DLD1 (cell line): Measurements from ENCODE around the gene NBDY.
"Not testable (repeated sequence)": the region's sequence is repeated elsewhere in the genome, so short reads cannot be mapped to it uniquely, and the experiment has no call there.

Experiments
- in situ Hi-C: cut with HindIII; loops from 2 replicates; pipeline ENCODE4 v1.10.0; 2017; ENCODE audit warnings: low sequenced_read_pairs

The NBDY gene

DNA sequence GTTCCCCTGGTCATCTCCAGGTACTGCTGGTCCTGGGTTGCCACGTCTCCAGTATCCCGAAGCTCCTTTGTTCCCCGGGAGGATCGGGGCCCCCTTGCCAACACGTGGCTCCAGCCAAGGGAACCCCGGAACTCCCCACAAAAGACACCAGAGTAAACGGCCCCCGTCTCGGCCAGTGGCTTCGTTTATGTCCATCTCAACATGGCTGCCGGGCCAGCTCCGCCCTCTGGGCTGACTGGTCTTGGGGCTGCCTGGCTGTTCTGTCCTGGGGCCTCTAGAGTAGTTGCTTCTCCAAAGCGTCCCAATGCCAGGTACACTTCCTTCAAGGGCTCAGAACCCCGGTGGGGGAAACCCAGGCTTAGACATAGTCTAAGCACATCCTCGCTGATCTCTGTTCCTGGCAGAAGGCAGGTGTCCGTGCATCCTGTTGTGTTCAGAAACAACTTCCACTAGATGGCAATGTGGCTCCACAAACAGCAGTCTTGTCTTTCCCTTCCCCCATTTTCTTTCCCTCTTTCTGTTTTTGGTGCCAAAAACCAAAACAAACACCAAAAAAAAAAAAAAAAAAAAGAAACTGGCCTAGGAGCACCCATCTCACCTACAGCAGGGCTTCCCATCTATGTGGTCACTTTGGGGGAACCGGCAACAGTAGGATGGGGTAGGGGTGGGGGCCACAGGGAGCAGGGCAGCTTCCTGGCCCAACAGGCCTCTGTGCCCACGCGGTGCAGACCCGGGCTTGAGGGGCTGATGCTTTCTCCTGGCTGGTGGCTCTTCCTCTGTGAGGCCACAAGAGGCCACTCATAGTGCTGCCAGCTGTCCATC lies 35.3 kb downstream of the NBDY start:
- in situ Hi-C loops, result no loop called here

GRCh38 chrX:56764975-56765791 lies 36.1 kb downstream of the NBDY start:
- in situ Hi-C loops, result no loop called here

GRCh38 chrX:56765811-56766553 lies 36.9 kb downstream of the NBDY start:
- in situ Hi-C loops, result no loop called here

DNA sequence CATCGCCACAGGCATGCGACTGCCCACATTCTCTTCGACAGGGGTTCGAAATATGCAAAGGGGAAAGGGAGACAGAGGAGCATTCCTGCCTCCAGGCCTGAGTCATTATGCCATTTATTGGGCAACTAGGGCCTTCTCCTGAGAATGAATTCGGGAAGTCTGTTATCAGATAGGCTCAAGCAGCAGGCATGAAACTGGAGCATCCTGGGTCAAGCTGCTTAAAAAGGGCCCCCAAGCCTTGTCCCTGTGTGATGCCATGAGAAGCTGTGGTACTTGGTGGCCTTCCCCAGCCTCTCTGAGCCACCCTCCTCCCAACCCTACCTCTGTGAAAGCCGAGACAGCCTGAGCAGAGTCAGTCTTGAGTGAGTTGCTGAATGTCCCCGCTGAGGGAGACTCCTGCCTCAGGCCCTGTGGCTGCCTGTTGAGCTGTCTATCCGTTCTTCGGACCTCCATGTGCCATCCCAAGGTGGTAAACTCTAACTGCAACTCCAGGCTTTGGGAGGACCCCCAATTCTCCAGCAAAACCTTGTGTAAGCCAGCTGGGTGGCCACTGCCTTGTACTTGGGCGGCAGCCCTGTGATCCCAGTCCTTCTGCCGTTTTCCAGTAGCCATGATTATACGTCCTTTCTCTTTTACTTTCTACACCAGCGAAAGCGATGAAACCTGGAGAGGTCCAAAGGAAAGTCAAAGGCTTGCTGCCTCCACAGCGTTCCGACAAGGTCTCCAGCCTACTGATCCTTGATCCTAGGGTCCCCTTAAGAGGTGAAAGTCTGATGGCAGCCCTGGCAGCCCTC lies 37.7 kb downstream of the NBDY start:
- in situ Hi-C loops, result no loop called here

DNA sequence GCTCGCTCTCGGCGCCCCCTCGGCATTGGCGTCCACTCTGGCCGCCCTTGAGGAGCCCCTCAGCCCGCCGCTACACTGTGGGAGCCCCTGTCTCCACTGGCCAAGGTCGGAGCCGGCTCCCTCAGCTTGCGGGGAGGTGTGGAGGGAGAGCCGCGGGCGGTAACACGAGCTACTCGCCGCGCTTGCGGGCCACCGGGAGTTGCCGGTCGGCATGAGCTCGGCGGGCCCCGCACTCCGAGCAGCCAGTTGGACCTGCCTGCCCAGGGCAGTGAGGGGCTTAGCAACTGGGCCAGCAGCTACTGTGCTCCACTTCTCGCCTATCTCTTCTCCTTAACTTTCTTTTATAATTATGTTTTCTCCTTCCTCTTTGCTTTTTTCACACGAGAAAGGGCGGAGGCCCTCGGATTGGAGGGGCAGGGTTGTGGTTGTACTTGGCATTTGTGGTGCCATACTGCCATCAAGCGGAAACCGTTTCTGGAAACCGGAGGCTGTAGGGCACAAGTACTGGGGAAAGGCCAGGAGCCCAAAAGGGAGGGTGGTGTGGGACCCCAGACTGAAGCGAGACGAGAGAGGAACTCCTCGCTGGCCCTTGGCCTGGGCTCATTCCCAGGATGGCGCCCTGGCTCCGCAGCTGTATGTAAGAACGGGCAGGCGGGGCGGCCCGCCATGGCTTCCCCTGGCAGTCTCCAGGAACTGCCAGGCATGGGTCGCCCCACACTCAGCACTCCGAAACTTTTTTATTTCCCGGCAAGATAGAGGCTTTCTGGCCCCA lies 38.5 kb downstream of the NBDY start:
- in situ Hi-C loops, result not testable (repeated sequence)

DNA sequence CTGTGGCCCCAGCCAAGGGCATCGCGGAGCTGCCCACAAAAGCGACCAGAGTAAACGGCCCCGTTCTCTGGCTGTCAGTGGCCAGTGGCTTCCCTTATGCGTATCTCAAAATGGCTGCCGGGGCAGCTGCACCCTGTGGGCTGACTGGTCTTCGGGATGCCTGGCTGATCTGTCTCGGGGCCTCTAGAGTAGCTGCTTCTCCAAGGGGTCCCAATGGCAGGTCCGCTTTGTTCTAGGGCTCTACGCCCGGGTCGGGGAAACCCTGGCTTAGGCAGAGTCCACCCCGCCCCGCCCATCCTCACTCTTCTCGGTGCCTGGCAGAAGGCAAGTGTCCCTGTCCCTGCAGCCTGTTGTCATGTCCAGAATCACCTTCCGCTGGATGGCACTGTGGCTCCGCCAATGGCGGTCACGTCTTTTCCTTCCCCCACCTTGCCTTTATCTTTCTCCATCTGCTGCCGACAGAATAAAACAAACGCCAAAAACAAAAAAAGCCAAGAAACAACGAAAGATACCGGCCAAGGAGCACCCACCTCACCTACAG lies 39.1 kb downstream of the NBDY start:
- in situ Hi-C loops, result not testable (repeated sequence)

DNA sequence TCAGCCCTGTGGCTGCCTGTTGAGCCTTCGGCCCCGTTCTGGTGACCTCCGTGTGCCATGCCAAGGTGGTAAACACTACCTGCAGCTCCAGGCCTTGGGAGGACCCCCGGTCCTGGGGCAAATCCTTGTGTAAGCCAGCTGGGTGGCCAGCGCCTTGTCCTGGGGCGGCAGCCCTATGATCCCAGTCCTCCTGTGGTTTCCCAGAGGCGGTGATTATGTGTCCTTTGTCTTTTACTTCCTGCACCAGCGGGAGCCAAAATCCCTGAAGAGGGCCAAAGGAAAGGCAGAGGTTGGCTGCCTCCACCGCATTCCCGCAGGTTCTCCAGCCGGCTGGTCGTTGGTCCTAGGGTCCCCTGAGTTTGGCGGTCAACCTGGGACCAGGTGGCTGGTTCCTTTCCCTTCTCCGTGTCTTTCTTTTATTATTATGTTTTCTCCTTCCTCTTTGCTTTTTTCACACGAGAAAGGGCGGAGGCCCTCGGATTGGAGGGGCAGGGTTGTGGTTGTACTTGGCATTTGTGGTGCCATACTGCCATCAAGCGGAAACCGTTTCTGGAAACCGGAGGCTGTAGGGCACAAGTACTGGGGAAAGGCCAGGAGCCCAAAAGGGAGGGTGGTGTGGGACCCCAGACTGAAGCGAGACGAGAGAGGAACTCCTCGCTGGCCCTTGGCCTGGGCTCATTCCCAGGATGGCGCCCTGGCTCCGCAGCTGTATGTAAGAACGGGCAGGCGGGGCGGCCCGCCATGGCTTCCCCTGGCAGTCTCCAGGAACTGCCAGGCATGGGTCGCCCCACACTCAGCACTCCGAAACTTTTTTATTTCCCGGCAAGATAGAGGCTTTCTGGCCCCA lies 43.9 kb downstream of the NBDY start:
- in situ Hi-C loops, result not testable (repeated sequence)

DNA sequence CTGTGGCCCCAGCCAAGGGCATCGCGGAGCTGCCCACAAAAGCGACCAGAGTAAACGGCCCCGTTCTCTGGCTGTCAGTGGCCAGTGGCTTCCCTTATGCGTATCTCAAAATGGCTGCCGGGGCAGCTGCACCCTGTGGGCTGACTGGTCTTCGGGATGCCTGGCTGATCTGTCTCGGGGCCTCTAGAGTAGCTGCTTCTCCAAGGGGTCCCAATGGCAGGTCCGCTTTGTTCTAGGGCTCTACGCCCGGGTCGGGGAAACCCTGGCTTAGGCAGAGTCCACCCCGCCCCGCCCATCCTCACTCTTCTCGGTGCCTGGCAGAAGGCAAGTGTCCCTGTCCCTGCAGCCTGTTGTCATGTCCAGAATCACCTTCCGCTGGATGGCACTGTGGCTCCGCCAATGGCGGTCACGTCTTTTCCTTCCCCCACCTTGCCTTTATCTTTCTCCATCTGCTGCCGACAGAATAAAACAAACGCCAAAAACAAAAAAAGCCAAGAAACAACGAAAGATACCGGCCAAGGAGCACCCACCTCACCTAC lies 44.5 kb downstream of the NBDY start:
- in situ Hi-C loops, result not testable (repeated sequence)

- in situ Hi-C loops, result not testable (repeated sequence)
Observed at GRCh38 chrX:56778099-56778923, 49.3 kb downstream of the NBDY start.

DNA sequence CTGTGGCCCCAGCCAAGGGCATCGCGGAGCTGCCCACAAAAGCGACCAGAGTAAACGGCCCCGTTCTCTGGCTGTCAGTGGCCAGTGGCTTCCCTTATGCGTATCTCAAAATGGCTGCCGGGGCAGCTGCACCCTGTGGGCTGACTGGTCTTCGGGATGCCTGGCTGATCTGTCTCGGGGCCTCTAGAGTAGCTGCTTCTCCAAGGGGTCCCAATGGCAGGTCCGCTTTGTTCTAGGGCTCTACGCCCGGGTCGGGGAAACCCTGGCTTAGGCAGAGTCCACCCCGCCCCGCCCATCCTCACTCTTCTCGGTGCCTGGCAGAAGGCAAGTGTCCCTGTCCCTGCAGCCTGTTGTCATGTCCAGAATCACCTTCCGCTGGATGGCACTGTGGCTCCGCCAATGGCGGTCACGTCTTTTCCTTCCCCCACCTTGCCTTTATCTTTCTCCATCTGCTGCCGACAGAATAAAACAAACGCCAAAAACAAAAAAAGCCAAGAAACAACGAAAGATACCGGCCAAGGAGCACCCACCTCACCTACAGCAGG lies 50.0 kb downstream of the NBDY start:
- in situ Hi-C loops, result not testable (repeated sequence)

GRCh38 chrX:56780681-56781649 lies 51.9 kb downstream of the NBDY start:
- in situ Hi-C loops, result not testable (repeated sequence)

DNA sequence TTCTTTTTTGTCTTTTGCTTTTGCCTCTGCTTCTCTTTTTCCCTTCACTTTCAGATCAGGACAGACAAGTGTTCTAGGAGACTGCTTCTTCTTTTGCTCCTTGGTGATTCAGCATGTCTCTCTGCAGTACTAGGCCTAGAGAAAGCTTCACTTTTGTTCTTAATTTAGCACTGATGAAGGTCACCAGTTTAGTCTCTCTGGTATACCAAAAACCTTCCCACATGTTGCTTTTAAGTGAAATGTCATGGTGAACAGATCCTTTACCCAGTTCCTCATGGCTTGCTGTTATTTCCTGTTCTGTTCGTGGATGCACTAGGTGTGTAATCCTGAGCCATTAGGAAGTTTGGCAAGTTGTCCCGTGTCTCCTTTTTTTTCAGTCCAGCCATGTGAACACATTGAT lies 53.3 kb downstream of the NBDY start:
- in situ Hi-C loops, result no loop called here

DNA sequence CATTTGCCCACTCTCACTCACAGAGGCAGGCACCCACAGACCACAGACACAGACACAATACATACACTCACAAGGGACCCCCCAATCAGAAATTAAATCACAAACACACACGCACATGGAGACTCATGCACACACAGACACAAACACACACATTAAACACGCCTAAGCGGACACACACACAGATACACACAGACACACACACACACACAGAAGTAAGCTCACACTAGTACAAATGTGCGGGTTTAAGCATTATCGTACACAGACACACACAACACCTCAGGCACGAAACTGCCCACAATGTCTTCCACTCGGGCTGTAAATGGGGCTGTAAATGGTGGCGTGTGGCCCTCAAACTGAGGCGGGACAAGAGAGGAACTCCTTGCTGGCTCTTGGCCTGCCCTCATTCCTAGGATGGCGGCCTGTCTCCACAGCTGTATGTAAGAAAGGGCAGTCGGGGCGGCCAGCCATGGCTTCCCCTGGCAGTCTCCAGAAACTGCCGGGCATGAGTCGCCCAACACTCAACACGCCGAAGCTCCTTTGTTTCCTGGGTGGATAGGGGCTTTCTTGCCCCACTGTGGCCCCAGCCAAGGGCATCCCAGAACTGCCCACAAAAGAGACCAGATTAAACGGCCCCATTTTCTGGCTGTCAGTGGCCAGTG lies 53.9 kb downstream of the NBDY start:
- in situ Hi-C loops, result no loop called here

DNA sequence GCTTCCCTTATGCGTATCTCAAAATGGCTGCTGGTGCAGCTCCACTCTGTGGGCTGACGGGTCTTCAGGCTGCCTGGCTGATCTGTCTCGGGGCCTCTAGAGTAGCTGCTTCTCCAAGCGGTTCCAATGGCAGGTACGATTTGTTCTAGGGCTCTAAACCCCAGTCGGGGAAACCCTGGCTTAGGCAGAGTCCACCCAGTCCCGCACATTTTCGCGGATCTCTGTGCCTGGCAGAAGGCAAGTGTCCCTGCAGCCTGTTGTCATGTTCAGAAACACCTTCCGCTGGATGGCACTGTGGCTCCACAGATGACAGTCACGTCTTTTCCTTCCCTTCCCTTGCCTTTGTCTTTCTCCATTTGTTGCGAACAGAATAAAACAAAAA lies 54.4 kb downstream of the NBDY start:
- in situ Hi-C loops, result no loop called here

DNA sequence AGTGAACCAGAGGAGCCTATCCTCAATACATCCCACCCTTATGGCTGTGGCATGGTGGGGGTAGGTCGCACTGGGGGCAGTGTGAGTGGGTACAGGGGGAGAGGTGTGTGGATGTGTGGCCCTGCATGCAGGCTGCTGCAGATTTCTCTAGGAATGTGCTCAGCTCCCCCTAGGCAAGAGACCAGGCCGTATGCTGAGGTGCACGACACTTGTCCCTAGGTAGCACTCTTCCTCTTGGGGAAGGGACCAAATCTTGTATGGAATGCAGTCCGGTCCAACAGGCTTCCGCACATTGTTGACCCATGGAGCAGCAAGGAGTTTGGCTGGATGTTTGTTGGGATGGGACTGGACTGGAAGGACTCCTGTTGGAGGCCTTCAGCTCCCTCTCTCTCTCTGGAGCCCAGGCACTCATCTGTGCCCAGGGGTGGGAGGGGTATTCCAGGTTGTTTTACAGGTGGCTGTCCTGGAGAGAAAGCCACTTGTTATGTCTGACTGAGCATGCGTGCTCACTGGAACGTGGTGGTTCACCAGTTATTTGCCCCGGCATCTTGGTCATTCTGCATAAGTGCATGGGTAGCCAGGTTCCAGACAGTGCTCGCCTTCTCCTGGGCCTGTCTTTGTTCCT lies 55.1 kb downstream of the NBDY start:
- in situ Hi-C loops, result no loop called here
